HepG2 (cell line): Measurements from ENCODE around the gene CDK14. TPM values are rescaled to one million over a fixed set of nuclear protein-coding genes. Genes with fewer than 3 reads are reported as not detected.
A peak's percentile ranks its signal among the peaks of the same experiment; 100 is the strongest.

Source experiments
- ELF1 ChIP-seq: sonication (generic); formaldehyde crosslinking; IDR thresholded peaks from 2 replicates; pipeline ENCODE4 v1.4.0; 2020; ENCODE audit warnings: missing genetic modification reagents
- HES4 ChIP-seq: sonication (generic); formaldehyde crosslinking; IDR thresholded peaks from 2 replicates; pipeline ENCODE4 v1.9.0; 2021; ENCODE audit warnings: mild to moderate bottlenecking, missing genetic modification reagents, borderline replicate concordance
- NFKBIZ ChIP-seq: IDR thresholded peaks from 2 replicates; pipeline ENCODE4 v1.6.1; 2018; ENCODE audit warnings: missing genetic modification reagents, missing compliant biosample characterization
- REL ChIP-seq: sonication (generic); formaldehyde crosslinking; conservative IDR thresholded peaks from 2 replicates; pipeline ENCODE4 v1.8.0; 2022; ENCODE audit warnings: mild to moderate bottlenecking, missing genetic modification reagents, moderate library complexity
- SMARCC2 ChIP-seq: fragments of 450-650 bp; IDR thresholded peaks from 2 replicates; pipeline ENCODE4 v1.6.1; 2017; ENCODE audit warnings: antibody characterized with exemption, mild to moderate bottlenecking
- SP4 ChIP-seq: sonication (generic); formaldehyde crosslinking; IDR thresholded peaks from 2 replicates; pipeline ENCODE4 v1.8.1; 2023; ENCODE audit warnings: mild to moderate bottlenecking, missing genetic modification reagents
- TAF1 ChIP-seq: sonication (generic); formaldehyde crosslinking; IDR thresholded peaks from 2 replicates; pipeline ENCODE4 v1.4.0; 2020; ENCODE audit warnings: missing genetic modification reagents
- THAP11 ChIP-seq: IDR thresholded peaks from 2 replicates; pipeline ENCODE4 v1.6.1; 2016; ENCODE audit warnings: missing biosample characterization, missing genetic modification reagents
- ZFX ChIP-seq: sonication (generic); formaldehyde crosslinking; IDR thresholded peaks from 2 replicates; pipeline ENCODE4 v1.4.0; 2020; ENCODE audit warnings: mild to moderate bottlenecking, low read depth, missing genetic modification reagents, moderate library complexity
- ZNF205 ChIP-seq: IDR thresholded peaks from 2 replicates; pipeline ENCODE4 v1.6.1; 2018; ENCODE audit warnings: missing biosample characterization, missing genetic modification reagents
- ZNF251 ChIP-seq: sonication (generic); formaldehyde crosslinking; IDR thresholded peaks from 2 replicates; pipeline ENCODE4 v1.9.0; 2021; ENCODE audit warnings: mild to moderate bottlenecking, missing genetic modification reagents
- ZNF570 ChIP-seq: sonication (generic); formaldehyde crosslinking; IDR thresholded peaks from 2 replicates; pipeline ENCODE4 v1.4.0; 2020; ENCODE audit warnings: mild to moderate bottlenecking, missing genetic modification reagents, borderline replicate concordance
- ZNF572 ChIP-seq: sonication (generic); formaldehyde crosslinking; IDR thresholded peaks from 2 replicates; pipeline ENCODE4 v1.5.1; 2020; ENCODE audit warnings: mild to moderate bottlenecking, missing genetic modification reagents
- ZNF816 ChIP-seq: sonication (generic); formaldehyde crosslinking; IDR thresholded peaks from 2 replicates; pipeline ENCODE4 v1.8.0; 2022; ENCODE audit warnings: missing genetic modification reagents, mild to moderate bottlenecking, borderline replicate concordance
- ZSCAN22 ChIP-seq: sonication (generic); formaldehyde crosslinking; IDR thresholded peaks from 2 replicates; pipeline ENCODE4 v1.4.0; 2020; ENCODE audit warnings: mild to moderate bottlenecking, missing genetic modification reagents
- polyA plus RNA-seq, 8 experiments: library from polyadenylated mRNA; depleted of rRNA in 3 of 8; stranded (reverse) in 7 of 8; unstranded in 1 of 8; fragments of >200 nt; fragmentation: Illumina TruSeq in 4 of 8; extraction: Trizol in 4 of 8; gene quantifications; 2 replicates each; pipeline versions ENCODE4 v1.2.1 to v1.2.3, GENCODE V29; 2011 to 2016; ENCODE audit warnings: low read depth in 4 of 8, missing spikeins in 1 of 8, mixed read lengths in 1 of 8; ENCODE audit not compliant: insufficient read depth in 1 of 8
- total RNA-seq, 5 experiments: library from RNA; depleted of rRNA; stranded (reverse); fragments of >200 nt; fragmentation: Illumina TruSeq; extraction: Trizol; gene quantifications; 2 replicates each; pipeline ENCODE4 v1.2.3, GENCODE V29; 2016; ENCODE audit warnings: low read depth in 1 of 5
- TF ChIP-seq, protein P1 (sequence below): sonication (generic); formaldehyde crosslinking; IDR thresholded peaks from 2 replicates; pipeline ENCODE4 v1.5.1; 2020; ENCODE audit warnings: mild to moderate bottlenecking, moderate library complexity, missing genetic modification reagents
- TF ChIP-seq, protein P2 (sequence below): sonication (generic); formaldehyde crosslinking; IDR thresholded peaks from 2 replicates; pipeline ENCODE4 v1.8.0; 2022; ENCODE audit warnings: missing genetic modification reagents, mild to moderate bottlenecking, moderate library complexity, borderline replicate concordance
- TF ChIP-seq, protein P3 (sequence below): IDR thresholded peaks from 2 replicates; pipeline ENCODE4 v1.4.0; 2020; ENCODE audit warnings: mild to moderate bottlenecking, missing genetic modification reagents
- TF ChIP-seq, protein P4 (sequence below): sonication (generic); formaldehyde crosslinking; IDR thresholded peaks from 2 replicates; pipeline ENCODE4 v1.9.0; 2021; ENCODE audit warnings: missing genetic modification reagents, mild to moderate bottlenecking, borderline replicate concordance
- TF ChIP-seq, protein P5 (sequence below): IDR thresholded peaks from 2 replicates; pipeline ENCODE4 v1.6.1; 2016; ENCODE audit warnings: control low read depth

CDK14 gene
- total and polyA plus RNA-seq, 2 of the 13 experiments (the other 11 are each of a cell fraction or from before 2014, with no cell fraction given), result 0.26 to 0.71 TPM

DNA sequence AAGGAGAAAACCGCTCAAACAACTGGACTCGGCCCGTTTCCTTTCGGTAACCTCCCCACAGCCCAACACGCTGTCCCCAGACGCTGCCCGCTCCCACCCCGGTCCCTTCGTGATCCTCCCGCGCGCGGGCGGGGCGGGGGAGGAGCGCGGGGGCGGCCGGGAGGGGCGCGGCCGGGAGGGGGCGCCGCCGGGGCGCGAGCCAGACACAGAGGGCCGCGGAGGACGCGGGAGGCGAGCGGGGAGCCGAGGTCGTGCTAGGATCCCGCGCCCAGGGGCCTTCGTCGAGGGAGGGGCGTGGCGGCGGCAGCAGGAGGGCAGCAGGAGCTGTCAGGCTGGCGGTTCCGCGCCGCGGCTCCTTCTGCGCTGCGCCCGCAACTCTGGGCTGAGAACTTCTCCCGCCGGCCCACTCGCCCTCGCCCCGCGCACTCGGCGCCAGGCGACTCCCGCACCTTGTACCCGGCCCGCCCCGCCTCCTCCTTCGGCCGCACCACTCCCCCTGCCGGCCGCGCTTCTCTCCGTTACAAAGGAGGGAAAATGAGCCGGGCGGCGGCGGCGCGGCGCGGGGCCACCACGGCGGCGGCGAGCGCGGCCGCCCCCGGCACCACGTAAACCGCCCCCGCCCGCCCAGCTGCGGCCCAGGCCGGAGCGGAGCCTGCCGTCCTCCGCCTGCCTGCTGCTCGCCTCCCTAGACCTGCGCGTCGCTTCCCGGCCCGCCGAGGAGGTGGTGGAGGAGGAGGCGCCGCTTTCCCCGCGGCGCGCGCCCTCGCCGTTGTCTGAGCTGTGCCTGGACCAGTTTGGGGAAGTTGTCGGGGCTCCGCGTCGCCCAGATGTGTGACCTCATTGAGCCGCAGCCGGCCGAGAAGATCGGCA lies at the start of gene CDK14 (continued):
- TF ChIP-seq ZNF205 (no peak), THAP11 (CRISPR knock-in tag) (no peak), NFKBIZ (CRISPR knock-in tag) (no peak), ZNF251 (CRISPR knock-in tag) (no peak), ZFX (CRISPR knock-in tag) (0 out of 2 replicates have a peak, but pooled peaks have one; percentile 22), SMARCC2 (no peak), ELF1 (CRISPR knock-in tag) (no peak), SP4 (CRISPR knock-in tag) (no peak), HES4 (no peak), ZNF816 (CRISPR knock-in tag) (no peak), TAF1 (CRISPR knock-in tag) (no peak), ZNF570 (CRISPR knock-in tag) (no peak), REL (no peak), ZSCAN22 (CRISPR knock-in tag) (no peak), ZNF572 (no peak)
- TF ChIP-seq, protein P1, sequence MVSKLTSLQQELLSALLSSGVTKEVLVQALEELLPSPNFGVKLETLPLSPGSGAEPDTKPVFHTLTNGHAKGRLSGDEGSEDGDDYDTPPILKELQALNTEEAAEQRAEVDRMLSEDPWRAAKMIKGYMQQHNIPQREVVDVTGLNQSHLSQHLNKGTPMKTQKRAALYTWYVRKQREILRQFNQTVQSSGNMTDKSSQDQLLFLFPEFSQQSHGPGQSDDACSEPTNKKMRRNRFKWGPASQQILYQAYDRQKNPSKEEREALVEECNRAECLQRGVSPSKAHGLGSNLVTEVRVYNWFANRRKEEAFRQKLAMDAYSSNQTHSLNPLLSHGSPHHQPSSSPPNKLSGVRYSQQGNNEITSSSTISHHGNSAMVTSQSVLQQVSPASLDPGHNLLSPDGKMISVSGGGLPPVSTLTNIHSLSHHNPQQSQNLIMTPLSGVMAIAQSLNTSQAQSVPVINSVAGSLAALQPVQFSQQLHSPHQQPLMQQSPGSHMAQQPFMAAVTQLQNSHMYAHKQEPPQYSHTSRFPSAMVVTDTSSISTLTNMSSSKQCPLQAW (CRISPR knock-in tag), result no peak
- TF ChIP-seq, protein P2, sequence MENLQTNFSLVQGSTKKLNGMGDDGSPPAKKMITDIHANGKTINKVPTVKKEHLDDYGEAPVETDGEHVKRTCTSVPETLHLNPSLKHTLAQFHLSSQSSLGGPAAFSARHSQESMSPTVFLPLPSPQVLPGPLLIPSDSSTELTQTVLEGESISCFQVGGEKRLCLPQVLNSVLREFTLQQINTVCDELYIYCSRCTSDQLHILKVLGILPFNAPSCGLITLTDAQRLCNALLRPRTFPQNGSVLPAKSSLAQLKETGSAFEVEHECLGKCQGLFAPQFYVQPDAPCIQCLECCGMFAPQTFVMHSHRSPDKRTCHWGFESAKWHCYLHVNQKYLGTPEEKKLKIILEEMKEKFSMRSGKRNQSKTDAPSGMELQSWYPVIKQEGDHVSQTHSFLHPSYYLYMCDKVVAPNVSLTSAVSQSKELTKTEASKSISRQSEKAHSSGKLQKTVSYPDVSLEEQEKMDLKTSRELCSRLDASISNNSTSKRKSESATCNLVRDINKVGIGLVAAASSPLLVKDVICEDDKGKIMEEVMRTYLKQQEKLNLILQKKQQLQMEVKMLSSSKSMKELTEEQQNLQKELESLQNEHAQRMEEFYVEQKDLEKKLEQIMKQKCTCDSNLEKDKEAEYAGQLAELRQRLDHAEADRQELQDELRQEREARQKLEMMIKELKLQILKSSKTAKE (CRISPR knock-in tag), result no peak
- TF ChIP-seq, protein P3, sequence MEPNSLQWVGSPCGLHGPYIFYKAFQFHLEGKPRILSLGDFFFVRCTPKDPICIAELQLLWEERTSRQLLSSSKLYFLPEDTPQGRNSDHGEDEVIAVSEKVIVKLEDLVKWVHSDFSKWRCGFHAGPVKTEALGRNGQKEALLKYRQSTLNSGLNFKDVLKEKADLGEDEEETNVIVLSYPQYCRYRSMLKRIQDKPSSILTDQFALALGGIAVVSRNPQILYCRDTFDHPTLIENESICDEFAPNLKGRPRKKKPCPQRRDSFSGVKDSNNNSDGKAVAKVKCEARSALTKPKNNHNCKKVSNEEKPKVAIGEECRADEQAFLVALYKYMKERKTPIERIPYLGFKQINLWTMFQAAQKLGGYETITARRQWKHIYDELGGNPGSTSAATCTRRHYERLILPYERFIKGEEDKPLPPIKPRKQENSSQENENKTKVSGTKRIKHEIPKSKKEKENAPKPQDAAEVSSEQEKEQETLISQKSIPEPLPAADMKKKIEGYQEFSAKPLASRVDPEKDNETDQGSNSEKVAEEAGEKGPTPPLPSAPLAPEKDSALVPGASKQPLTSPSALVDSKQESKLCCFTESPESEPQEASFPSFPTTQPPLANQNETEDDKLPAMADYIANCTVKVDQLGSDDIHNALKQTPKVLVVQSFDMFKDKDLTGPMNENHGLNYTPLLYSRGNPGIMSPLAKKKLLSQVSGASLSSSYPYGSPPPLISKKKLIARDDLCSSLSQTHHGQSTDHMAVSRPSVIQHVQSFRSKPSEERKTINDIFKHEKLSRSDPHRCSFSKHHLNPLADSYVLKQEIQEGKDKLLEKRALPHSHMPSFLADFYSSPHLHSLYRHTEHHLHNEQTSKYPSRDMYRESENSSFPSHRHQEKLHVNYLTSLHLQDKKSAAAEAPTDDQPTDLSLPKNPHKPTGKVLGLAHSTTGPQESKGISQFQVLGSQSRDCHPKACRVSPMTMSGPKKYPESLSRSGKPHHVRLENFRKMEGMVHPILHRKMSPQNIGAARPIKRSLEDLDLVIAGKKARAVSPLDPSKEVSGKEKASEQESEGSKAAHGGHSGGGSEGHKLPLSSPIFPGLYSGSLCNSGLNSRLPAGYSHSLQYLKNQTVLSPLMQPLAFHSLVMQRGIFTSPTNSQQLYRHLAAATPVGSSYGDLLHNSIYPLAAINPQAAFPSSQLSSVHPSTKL (CRISPR knock-in tag), result peak; percentile 23; the same call in 1 of the 2 replicates
- TF ChIP-seq, protein P4, sequence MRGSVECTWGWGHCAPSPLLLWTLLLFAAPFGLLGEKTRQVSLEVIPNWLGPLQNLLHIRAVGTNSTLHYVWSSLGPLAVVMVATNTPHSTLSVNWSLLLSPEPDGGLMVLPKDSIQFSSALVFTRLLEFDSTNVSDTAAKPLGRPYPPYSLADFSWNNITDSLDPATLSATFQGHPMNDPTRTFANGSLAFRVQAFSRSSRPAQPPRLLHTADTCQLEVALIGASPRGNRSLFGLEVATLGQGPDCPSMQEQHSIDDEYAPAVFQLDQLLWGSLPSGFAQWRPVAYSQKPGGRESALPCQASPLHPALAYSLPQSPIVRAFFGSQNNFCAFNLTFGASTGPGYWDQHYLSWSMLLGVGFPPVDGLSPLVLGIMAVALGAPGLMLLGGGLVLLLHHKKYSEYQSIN (CRISPR knock-in tag), result no peak
- TF ChIP-seq, protein P5, sequence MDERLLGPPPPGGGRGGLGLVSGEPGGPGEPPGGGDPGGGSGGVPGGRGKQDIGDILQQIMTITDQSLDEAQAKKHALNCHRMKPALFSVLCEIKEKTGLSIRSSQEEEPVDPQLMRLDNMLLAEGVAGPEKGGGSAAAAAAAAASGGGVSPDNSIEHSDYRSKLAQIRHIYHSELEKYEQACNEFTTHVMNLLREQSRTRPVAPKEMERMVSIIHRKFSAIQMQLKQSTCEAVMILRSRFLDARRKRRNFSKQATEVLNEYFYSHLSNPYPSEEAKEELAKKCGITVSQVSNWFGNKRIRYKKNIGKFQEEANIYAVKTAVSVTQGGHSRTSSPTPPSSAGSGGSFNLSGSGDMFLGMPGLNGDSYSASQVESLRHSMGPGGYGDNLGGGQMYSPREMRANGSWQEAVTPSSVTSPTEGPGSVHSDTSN (CRISPR knock-in tag), result no peak
